NCI-H128 (cell line): ENCODE data around the gene HS3ST5.
"Not testable (repeated sequence)": the region's sequence is repeated elsewhere in the genome, so short reads cannot be mapped to it uniquely, and the experiment has no call there.

ENCODE experiments used
- DNase-seq: peaks from one replicate; lab custom pipeline; 2025; ENCODE audit not compliant: unreplicated experiment; lab: John Stamatoyannopoulos, UW

Gene HS3ST5

DNA sequence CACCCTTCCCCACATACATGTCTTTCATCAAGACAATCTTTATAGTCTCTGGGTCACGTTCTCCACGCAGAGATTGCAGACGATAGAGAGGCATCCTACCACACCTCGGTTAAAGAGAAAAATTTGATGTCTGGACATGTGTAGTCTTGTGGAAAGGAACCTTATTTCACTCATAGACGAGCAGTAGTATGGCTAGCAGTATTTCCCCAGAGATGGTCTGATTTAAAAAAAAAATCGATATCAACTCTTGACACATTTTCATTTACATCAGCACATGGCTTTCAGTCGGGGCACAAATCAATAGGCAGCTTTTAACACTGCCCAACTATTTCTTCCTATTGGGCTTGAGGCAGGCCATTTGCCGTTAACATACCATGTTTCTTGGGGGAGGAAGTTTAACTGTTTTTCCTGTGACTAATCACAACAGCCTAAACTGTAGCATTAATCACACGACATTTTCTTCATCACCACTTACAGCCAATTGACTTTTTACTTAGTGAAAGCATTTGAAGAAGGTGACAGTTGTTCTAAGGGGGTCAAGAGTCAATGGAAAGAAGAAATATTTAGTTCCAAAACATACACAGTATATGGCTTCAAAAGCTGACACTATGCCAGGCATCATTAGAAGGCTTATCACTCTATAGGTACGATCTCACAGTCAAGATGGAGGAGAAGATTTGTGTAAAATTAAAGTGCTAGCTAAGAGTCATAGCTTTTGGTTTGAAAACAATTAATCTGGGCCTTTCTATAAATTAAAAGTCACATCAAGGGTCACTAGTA is 242.4 kb downstream of the HS3ST5 start:
- DNase-seq = no peak

DNA sequence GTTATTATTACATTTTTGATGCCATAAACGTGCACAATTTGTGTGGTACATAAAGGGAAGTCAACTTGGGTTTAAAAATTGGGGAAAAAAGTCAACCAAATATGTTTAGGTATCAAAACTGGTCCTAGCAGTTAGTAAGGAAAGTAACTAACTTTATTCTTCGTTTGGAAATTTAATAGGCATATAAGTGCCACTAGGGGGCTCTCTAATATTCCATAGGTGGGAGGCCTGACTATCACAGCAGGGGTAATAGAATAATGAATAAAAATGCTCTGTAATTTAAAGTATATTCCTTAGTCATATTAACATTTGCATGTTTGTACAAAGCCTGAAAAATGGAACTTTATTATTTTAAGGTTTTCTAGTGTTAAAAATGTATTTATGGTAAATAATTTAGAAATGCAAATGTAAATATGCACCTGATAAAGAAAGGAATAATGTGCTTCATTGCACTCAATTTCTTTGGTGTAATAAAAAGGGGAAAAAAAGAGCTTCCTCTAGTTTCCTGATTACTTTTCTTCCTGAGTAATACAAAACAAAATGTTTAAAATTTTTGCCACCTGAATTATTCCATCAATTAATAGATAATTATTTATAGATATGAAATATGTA is 246.2 kb downstream of the HS3ST5 start:
- no peak for DNase-seq

GRCh38 chr6:114092943-114093342 is 249.9 kb downstream of the HS3ST5 start:
- DNase-seq = no peak

GRCh38 chr6:114090626-114091025 is 252.2 kb downstream of the HS3ST5 start:
- DNase-seq = no peak

- DNase-seq = no peak
Observed at GRCh38 chr6:114087496-114087895, 255.3 kb downstream of the HS3ST5 start.

- no peak for DNase-seq
Observed at GRCh38 chr6:114085211-114085610, 257.6 kb downstream of the HS3ST5 start.

DNA sequence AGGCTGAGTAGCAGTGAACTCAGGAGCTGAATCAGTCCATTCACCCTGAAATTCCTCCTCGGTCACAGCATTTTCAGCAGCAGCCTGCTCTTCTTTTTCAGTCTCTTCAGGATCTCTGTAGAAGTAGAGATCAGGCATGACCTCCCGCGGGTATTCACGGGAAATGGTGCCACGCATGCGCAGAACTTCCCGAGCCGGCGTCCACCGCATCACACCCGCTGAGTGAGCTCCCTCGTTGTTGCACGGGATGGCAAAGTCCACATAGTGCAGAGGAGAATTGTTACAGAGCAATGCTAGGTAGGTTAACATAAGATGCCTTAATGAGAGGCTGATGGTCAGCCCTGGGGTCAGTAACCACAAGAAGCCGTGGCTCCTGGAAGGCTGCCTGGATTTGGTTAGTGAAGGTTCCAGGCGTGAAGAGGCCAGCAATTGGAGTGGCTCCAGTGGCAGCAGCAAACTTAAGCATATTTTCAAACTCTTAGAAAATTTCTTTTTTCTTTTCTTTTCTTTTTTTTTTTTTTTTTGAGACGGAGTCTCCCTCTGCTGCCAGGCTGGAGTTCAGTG is 258.4 kb downstream of the HS3ST5 start:
- no peak for DNase-seq

DNA sequence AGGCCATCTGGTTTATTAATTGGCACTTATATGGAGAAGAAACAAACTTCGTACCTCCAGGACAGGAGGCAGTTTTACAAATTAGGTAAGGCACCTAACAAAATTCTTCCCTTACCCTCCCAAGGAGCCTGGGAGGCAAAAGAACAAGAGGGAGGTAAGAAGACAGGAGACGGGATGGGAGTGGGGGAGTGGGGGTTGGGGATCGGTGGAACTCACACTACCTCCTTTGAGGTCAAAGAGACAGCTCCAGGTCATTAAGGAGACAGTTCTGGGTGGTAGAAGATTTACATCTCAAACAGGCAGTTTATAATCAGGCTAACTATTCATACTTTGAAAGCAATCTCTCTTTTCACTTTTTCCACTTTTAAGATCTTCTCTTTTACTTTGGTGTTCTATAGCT is 259.6 kb downstream of the HS3ST5 start:
- DNase-seq = no peak

GRCh38 chr6:114081730-114082129 is 261.1 kb downstream of the HS3ST5 start:
- no peak for DNase-seq

- DNase-seq = no peak
Observed at GRCh38 chr6:114080891-114081510, 261.8 kb downstream of the HS3ST5 start.

DNA sequence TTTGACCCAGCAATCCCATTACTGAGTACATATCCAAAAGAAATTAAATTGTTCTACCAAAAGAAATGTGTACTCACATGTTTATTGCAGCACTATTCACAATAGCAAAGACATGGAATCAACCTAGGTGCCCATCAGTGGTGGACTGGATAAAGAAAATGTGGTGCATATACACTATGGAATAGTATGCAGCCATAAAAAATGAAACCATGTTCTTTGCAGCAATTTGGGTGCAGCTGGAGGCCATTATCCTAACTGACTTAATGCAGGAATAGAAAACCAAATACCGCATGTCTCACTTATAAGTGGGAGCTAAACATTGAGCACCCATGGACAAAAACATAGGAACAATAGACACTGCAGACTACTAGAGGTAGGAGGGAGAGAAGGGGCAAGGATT is 262.4 kb downstream of the HS3ST5 start:
- DNase-seq = not testable (repeated sequence)

GRCh38 chr6:114075777-114076176 is 267.0 kb downstream of the HS3ST5 start:
- DNase-seq = no peak

GRCh38 chr6:114075300-114075699 is 267.5 kb downstream of the HS3ST5 start:
- DNase-seq = no peak

DNA sequence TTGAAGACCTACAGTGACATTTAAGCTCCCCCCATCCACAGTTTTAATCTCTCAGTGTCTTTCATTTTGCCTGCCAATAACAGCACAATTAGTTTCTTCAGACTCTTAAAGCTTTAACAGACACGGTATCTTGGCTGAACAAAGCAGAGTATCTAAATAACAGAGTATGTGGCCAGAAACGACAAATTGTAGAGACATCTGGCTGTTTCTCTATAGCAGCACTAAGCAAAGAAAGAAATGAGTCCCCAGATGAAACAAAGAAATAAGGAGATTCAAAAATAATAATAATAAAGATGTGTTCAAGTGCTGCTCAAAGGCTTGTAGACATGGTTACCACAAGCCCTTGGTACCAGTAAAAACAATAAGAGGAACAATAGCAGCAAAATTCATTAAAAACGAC is 274.1 kb downstream of the HS3ST5 start:
- DNase-seq = no peak

DNA sequence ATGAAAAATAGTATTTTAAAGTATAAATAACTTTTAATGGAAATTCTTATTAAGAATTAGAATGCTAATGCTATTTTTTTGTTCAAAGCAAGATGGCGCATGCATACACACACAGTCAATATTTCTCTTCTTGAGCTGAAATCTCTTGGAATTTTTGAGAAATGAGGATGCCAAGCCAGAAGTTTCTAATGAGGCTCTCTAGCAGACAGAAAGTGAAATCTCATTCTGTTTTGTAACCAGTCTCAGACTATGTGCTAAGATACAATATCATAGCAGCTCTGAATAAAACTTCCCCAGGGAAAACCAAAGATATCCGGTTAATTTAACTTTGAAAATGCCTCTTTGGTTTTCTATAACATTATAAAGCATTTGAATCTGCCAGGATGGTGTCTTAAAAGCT is 274.7 kb downstream of the HS3ST5 start:
- no peak for DNase-seq

DNA sequence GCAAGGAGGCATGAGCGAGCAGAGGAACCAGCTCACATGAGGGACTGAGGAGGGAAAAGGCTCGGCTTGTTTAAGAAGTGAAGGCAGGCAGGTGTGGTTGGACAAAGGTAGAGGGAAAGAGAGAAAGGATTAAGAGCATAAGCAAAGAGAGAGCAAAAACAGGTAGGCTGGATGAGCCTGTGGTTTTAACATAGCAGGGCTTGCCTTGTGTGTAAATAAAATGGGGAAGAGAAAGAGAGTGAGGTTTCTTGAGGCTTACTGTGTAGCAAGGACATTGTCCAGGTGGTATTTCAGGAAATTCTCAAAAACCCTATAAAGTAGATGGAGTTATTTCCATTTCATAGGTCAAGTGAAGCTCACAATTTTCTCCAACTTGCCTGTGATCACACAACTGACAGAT is 278.0 kb downstream of the HS3ST5 start:
- DNase-seq = no peak

GRCh38 chr6:114063956-114064355 is 278.9 kb downstream of the HS3ST5 start:
- no peak for DNase-seq

DNA sequence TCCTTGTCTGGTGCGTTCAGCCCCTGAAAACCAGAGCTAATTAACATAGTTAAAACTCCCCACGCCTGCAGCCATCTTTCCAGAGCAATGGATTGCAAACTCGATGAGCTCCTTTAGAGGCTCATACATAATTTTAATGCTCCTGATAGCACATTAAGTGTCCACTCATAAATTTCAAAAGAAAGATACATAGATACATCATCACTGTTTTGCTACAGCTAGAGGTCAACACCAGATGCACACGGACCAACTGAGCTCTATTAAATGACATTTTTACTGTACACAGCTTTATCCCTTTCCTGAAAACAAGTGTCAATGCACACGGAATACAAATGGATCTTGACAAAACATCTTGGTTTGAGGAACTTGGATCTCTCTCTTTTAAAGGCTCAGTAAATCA is 280.6 kb downstream of the HS3ST5 start:
- no peak for DNase-seq

- no peak for DNase-seq
Observed at GRCh38 chr6:114061741-114062140, 281.1 kb downstream of the HS3ST5 start.

GRCh38 chr6:114061116-114061515 is 281.7 kb downstream of the HS3ST5 start:
- DNase-seq = no peak

GRCh38 chr6:114058435-114058834 is 284.4 kb downstream of the HS3ST5 start:
- no peak for DNase-seq

DNA sequence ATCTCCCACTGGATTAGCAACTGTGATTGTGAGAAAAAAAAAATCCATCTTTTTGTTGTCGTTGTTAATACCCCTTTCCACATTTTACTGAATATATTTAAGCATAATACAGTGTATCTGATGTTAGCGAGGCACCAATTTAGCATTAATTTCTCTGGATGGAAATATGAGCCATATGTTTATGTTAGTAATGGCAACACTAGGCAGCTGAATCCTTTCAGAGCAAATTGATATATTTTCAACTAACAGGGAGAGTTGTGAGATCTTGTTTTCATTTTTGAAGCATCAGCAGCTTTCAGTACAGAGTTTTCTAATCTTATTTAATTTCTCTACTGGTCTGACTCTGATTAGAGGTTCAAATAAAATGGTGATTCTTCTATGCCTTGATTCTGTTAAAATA is 287.1 kb downstream of the HS3ST5 start:
- no peak for DNase-seq
